ENCODE data around the gene ZNF8.

DNA sequence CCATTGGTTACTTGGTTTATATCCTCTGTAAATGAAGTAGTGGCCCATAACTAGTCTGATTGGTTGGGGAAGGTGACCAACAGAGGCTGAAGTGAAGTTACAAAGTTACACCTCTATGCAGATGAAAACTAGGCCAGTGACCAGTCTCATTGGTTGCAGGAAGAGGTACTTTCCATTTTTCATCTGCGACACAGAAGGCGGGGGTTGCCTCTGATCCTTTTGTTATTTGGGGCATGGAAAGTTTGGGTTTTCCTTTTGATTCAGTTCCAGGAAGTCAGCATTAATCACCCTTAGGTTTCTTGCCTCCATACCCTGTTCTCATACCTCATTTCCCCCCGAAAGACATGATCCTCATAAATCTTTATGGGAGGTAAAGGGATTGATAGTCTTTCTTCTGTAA is 29.9 kb upstream of the ZNF8 start:
- TF ChIP-seq, protein P1, sequence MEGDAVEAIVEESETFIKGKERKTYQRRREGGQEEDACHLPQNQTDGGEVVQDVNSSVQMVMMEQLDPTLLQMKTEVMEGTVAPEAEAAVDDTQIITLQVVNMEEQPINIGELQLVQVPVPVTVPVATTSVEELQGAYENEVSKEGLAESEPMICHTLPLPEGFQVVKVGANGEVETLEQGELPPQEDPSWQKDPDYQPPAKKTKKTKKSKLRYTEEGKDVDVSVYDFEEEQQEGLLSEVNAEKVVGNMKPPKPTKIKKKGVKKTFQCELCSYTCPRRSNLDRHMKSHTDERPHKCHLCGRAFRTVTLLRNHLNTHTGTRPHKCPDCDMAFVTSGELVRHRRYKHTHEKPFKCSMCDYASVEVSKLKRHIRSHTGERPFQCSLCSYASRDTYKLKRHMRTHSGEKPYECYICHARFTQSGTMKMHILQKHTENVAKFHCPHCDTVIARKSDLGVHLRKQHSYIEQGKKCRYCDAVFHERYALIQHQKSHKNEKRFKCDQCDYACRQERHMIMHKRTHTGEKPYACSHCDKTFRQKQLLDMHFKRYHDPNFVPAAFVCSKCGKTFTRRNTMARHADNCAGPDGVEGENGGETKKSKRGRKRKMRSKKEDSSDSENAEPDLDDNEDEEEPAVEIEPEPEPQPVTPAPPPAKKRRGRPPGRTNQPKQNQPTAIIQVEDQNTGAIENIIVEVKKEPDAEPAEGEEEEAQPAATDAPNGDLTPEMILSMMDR (IDR thresholded peaks at IDR 0.05), result no peak
- TF ChIP-seq POLR2A (IDR thresholded peaks at IDR 0.05), result no peak

Data from heart left ventricle (tissue), 13 donors.